GM13976 (cell line): ENCODE measurements around the gene SCUBE3.

Experiments
- DNase-seq: peaks from one replicate; pipeline ENCODE4 v3.0.0; 2012; ENCODE audit warnings: low spot score
- in situ Hi-C: fragments of 300-500 bp; cut with MboI; formaldehyde crosslinking; loops from one replicate; pipeline ENCODE4 v1.12.0; 2022; ENCODE audit warnings: low sequenced_read_pairs, mixed read lengths, inconsistent platforms; ENCODE audit not compliant: unreplicated experiment
- TF ChIP-seq, protein P1 (sequence below): IDR thresholded peaks from 2 replicates; pipeline ENCODE4 v1.5.1; 2012; ENCODE audit warnings: borderline replicate concordance, mild to moderate bottlenecking; ENCODE audit not compliant: insufficient read depth; ENCODE audit errors: extremely low read depth, missing control alignments, control extremely low read depth

SCUBE3 gene

DNA sequence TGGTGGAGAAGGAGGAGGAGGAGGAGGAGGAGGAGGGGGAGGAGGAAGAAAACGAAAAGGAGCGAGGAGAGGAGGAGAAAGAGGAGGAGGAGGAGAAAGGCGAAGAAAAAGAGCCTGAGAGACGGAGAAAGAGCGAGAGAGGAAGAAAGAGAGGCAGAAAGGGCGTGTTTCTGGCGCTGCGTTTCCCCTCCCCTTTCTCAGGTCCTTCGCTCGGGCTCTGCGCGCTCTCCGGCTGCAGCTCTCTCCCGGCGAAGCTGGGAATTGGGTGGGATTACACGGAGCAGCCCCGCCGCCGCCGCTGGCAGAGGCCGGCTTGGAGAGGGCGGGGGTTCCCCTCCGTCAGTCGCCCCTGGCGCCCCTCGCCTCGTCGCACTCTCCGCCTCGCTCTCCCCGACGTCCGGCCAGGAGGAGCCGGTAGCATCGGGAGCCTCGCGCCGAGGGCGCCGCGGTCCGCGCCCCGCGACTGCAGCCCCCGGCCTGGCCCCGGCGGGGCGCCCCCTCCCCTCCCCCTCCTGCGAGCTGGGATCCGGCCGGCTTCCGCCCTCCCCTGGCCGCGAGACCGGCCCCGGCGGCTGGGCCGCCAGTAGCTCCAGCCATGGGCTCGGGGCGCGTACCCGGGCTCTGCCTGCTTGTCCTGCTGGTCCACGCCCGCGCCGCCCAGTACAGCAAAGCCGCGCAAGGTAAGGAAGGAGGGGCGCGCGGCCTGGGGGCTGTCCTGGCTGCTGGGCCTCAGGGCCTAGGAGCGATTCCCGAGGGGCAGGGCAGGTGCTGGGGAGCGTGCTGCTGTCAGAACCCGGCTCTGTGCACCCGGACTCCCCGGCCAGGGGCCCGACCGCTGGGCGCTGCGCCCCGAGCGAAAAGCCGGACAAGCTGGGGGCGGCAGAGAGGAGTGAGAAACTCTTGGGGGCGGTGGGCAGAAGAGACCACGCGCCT, at the start of gene SCUBE3:
Gene SCUBE3 (plus strand): TSS at position 133 of the 933 bp plus-strand sequence. CDS start 463 bp downstream, at position 596.
- TF ChIP-seq, protein P1, sequence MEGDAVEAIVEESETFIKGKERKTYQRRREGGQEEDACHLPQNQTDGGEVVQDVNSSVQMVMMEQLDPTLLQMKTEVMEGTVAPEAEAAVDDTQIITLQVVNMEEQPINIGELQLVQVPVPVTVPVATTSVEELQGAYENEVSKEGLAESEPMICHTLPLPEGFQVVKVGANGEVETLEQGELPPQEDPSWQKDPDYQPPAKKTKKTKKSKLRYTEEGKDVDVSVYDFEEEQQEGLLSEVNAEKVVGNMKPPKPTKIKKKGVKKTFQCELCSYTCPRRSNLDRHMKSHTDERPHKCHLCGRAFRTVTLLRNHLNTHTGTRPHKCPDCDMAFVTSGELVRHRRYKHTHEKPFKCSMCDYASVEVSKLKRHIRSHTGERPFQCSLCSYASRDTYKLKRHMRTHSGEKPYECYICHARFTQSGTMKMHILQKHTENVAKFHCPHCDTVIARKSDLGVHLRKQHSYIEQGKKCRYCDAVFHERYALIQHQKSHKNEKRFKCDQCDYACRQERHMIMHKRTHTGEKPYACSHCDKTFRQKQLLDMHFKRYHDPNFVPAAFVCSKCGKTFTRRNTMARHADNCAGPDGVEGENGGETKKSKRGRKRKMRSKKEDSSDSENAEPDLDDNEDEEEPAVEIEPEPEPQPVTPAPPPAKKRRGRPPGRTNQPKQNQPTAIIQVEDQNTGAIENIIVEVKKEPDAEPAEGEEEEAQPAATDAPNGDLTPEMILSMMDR, result no peak
- in situ Hi-C loops, result loop anchor here (25.0 kb wide), 1 partner anchor 227 kb away; no protein-coding TSS in a partner anchor
- DNase-seq, result peak; percentile 76

DNA sequence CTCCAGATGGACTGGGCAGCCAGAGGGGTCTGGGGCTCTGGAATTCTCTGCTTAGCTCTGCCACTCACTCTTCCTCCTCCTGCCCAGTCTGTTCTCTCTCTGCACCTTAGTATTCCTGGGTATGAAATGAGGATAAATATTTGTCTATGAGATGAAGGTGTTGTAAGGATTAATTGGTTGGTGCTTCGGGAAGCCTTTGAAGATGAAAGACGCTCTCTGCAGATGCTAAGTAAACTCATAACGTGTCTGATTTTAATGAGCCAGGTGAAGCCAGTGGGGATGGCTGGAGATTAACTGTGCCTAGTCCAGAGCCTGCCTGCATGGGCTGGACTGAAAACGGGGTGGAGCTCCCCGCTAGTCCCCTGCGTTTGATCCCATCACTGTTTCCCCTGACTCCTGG, 49.5 kb upstream of the SCUBE3 start:
- in situ Hi-C loops, result no loop called here
- DNase-seq, result no peak
- TF ChIP-seq, protein P1, result no peak

DNA sequence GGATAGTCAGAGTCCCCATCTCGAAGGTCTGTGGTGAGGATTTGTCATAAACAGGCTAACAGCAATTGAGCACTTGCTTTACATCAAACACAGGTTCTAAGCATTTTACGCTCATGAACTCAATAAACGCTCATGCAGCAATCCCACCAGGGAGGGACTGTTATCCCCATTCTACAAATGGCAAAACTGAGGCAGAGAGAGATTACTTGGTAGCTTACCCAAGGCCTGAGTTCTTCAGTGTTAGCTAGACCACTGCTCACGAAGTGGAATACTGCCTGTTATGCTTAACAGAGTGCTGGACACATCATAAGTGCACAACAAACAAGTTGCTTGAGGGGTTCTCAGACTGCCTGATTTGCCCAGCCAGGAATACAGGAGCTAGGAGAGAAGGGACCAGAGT, 48.9 kb upstream of the SCUBE3 start:
- TF ChIP-seq, protein P1, result no peak
- in situ Hi-C loops, result no loop called here
- DNase-seq, result no peak

DNA sequence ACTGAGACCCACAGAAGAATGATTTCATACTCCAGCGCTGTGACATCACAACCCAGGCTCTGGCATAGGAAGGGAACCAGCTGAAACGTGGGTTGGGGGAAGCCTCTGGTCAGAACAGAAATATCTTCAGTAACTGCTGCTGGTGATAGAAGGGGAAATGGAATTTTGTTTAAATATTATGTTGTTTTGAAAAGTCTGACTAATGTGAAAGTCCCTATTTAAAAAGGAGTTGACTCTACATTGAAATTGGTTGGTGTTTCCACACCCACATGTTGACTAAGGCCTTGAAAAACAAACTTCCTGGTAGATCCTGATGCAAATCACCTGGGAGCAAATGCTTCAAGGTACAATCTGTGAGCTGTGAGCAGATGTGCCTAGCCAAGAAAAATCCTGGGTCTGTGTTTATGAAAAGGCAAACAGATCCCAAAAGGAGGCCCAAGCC, 48.1 kb upstream of the SCUBE3 start:
- peak; percentile 42 for DNase-seq
- in situ Hi-C loops, result no loop called here
- TF ChIP-seq, protein P1, result no peak

DNA sequence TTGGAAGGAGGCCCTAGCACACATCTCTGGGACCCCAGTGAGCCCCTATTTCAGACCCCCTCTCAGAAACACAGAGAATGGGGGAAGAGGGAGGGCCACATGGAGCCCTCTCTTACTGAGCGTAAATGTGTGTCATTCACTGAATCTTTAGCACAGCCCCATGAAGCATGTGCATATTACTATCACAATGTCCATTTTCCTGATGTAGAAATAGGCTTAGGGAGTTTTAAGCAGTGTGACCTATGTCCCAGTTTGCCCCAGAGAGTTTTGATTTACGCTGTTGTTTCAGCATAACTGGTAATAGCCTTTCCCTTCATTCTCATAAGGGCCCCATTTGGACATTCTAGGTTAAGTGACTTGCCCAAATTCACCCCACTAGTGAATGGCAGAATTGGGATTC, 47.6 kb upstream of the SCUBE3 start:
- no peak for DNase-seq
- TF ChIP-seq, protein P1, result no peak
- in situ Hi-C loops, result no loop called here

DNA sequence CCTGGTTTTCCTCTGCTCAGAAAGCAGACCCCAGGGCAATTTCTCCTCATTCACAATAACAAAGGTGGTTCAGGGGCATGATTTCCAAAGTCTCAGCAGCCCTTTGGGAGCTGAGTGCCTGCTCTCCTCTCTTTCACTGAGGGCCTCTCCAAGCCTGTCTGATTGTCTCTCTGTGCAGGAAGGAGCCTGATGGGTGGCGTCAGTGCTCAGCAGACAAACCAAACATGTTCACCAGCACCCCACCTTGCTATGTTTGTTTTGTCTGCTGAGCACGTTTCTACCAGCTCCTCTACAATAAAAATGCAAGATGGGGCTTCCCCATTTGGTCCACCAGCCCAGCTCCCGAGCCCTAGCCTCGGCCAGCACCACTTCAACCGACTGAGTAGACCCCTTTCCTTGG, 47.2 kb upstream of the SCUBE3 start:
- TF ChIP-seq, protein P1, result no peak
- in situ Hi-C loops, result no loop called here
- DNase-seq, result no peak
